ENCODE measurements around the gene SYT14. TPM values are rescaled to one million over a fixed set of nuclear protein-coding genes. Genes with fewer than 3 reads are reported as not detected.
A peak's percentile ranks its signal among the peaks of the same experiment; 100 is the strongest.
"Not testable (repeated sequence)": the region's sequence is repeated elsewhere in the genome, so short reads cannot be mapped to it uniquely, and the experiment has no call there.

Gene SYT14
- total RNA-seq, result not detected

GRCh38 chr1:209937996-209938959, at the start of gene SYT14:
Gene SYT14, plus strand, starts transcription at chr1:209938217. Its CDS starts 48 bp downstream, at chr1:209938265.
- peak in 2 of 3 donors; percentile 2 to 8 for DNase-seq (ENCODE audit: low read depth in 2 of 3, low spot score in 2 of 3)

- DNase-seq (ENCODE audit: low read depth in 2 of 3, low spot score in 2 of 3), result not testable (repeated sequence)
These were observed 49.5 kb upstream of the SYT14 start for GRCh38 chr1:209888291-209889076.

GRCh38 chr1:209889077-209889418, 49.0 kb upstream of the SYT14 start:
- DNase-seq (ENCODE audit: low read depth in 2 of 3, low spot score in 2 of 3), result no peak

- DNase-seq (ENCODE audit: low read depth in 2 of 3, low spot score in 2 of 3), result no peak
These were observed 47.2 kb upstream of the SYT14 start for GRCh38 chr1:209890641-209891330.

DNA sequence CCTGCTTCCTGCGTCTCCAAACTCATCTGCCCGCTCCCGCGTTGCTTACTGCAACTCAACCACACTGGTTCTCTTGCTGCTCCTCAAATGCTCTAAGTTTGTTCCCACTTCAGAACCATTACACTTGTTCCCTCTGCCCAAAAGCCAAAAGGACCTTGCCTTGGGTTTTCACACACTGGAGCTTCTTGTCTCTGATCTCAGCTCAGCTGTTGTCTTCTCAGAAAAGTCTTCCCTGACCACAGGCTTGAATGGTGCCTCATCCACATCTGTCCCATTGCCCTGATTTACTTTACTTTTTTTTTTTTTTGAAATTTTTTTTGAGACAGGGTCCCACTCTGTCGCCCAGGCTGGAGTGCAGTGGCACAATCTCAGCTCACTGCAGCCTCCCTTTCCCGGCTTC, 44.3 kb upstream of the SYT14 start:
- DNase-seq (ENCODE audit: low read depth in 2 of 3, low spot score in 2 of 3), result no peak

DNA sequence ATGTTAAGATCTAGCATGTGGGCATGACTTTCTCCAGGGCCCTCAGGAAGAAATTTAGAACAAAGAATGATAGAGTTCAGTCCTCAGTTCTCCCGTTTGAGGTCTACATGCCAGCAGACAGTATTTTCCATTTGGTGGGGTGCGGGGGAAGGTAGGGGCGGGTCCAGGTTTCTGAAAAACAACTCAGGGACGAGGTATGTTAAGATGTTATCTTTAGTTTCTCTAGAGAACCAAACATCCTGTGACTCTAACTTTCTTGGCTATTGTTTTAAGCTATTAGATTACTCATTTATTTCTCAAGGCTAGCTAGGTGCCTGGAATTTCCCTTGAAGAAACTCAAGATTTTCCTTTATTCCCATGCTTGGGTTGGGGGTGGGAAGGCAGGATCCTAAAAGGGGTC, 42.3 kb upstream of the SYT14 start:
- DNase-seq (ENCODE audit: low read depth in 2 of 3, low spot score in 2 of 3), result no peak

- no peak for DNase-seq (ENCODE audit: low read depth in 2 of 3, low spot score in 2 of 3)
These were observed 41.7 kb upstream of the SYT14 start for GRCh38 chr1:209896346-209896745.

DNA sequence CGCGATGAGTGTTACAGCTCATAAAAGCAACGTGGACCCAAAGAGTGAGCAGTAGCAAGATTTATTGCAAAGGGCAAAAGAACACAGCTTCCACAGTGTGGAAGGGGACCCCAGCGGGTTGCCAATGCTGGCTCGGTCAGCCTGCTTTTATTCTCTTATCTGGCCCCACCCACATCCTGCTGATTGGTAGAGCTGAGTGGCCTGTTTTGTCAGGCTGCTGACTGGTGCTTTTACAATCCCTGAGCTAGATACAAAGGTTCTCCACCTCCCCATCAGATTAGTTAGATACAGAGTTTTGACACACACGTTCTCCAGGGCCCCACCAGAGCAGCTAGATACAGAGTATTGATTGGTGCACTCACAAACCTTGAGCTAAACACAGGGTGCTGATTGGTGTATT, 39.7 kb upstream of the SYT14 start:
- not testable (repeated sequence) for DNase-seq (ENCODE audit: low read depth in 2 of 3, low spot score in 2 of 3)

DNA sequence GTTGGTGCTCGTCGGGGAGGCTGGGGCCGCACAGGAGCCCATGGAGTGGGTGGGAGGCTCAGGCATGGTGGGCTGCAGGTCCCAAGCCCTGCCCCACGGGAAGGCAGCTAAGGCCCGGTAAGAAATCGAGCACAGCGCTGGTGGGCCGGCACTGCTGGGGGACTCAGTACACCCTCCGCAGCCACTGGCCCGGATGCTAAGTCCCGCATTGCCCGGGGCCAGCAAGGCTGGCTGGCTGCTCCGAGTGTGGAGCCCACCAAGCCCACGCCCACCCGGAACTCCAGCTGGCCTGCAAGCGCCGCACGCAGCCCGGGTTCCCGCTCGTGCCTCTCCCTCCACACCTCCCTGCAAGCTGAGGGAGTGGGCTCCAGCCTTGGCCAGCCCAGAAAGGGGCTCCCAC, 39.2 kb upstream of the SYT14 start:
- not testable (repeated sequence) for DNase-seq (ENCODE audit: low read depth in 2 of 3, low spot score in 2 of 3)

DNA sequence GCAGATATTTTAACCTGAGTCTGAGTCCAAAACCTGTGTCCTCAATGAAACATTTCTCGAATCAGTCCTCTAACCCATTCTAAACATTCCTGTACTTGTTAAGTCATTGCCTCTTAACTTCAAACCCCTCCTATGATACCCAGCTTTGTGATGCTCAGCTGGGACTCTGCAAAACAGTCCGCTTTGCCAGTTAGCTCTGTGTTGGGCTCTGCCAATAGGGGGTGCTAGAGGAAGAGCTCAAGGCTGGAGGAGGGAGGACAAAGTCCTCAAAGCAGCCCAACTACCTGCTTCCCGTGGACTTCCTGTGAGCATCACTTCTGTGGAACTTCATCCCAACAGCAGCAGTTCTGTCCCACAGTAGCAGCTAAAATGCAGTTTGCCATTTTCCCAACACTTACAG, 38.1 kb upstream of the SYT14 start:
- peak in 2 of 3 donors; percentile 3 for DNase-seq (ENCODE audit: low read depth in 2 of 3, low spot score in 2 of 3)

GRCh38 chr1:209900734-209901133, 37.3 kb upstream of the SYT14 start:
- no peak for DNase-seq (ENCODE audit: low read depth in 2 of 3, low spot score in 2 of 3)

- DNase-seq (ENCODE audit: low read depth in 2 of 3, low spot score in 2 of 3), result no peak
These were observed 36.8 kb upstream of the SYT14 start for GRCh38 chr1:209901211-209901610.

GRCh38 chr1:209904774-209905173, 33.2 kb upstream of the SYT14 start:
- DNase-seq (ENCODE audit: low read depth in 2 of 3, low spot score in 2 of 3), result not testable (repeated sequence)

GRCh38 chr1:209911746-209912145, 26.3 kb upstream of the SYT14 start:
- DNase-seq (ENCODE audit: low read depth in 2 of 3, low spot score in 2 of 3), result no peak

- no peak for DNase-seq (ENCODE audit: low read depth in 2 of 3, low spot score in 2 of 3)
These were observed 25.7 kb upstream of the SYT14 start for GRCh38 chr1:209912306-209912705.

GRCh38 chr1:209919637-209920036, 18.4 kb upstream of the SYT14 start:
- not testable (repeated sequence) for DNase-seq (ENCODE audit: low read depth in 2 of 3, low spot score in 2 of 3)

DNA sequence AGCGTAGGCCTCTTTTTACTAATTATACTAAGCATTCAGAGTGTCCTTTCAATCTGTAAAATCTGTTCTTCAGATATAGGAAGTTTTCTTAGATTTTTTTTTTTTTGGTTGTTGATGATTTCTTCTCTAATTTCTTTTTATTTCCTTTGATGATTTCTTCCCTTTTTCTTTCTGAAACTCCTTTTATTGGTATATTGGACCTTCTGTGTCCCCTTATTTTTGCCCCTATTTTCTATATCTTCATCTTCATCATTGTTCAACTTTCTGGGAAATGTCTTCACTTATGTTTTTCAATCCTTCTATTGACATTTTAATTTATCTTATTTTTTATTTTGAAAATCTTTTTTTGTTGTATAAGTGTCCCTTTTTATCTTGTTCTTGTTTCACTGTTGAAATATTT, 17.2 kb upstream of the SYT14 start:
- no peak for DNase-seq (ENCODE audit: low read depth in 2 of 3, low spot score in 2 of 3)

DNA sequence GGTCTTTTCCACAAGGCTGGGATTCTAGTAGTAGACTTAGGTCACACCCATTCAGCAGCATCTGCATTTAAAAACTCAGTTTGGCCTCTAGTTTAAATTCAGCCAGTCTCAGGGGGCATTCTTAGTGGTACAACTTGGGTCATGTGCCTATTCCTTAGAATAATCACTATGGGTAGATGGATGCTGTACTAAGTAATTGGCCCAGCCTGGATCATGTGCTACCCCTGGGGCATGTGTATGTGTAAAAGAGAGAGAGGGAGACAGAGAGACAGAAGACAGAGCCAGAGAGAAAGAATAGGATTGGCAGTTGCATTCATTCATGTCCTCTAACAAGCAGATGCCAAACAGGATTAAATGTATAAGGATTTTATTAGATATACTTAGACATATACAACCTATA, 13.6 kb upstream of the SYT14 start:
- no peak for DNase-seq (ENCODE audit: low read depth in 2 of 3, low spot score in 2 of 3)

DNA sequence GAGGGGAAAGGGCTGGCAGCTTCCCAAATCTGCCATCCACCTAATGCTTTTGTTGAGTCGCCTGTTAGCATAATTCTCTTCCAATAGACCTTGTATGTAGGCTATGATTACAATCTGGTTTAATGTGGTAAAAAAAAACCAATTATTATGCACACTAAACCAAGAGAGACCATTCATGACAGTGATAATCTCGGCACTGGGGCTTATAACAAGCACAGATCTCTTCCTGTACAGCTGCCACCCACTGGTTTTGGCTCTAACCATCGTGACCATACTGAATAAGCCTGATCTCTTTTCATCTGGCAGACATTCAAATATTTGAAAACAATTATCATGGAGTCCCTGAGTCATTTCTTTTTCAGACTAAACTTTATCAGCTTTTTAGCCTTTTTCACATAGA, 12.0 kb upstream of the SYT14 start:
- peak in 2 of 3 donors; percentile 29 to 62 for DNase-seq (ENCODE audit: low read depth in 2 of 3, low spot score in 2 of 3)

- no peak for DNase-seq (ENCODE audit: low read depth in 2 of 3, low spot score in 2 of 3)
These were observed 10.6 kb upstream of the SYT14 start for GRCh38 chr1:209927466-209927865.

DNA sequence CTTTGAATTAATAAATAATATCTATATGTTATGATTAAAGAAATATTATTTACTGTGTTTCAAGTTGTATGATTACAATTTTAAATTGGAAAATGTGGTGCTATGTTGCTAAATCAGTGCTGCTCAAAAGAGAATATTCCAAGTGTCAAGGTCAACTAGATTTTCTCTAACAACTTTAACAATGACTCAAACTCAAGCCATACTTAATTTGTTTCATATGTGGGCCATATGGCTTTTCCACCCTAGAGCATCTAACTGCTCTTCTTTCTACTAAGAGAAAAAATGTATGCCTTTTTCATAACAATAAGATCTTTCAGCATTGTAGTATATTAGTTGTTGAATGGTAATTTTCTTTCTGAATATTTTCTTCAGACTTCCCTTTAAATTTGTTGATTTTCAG, 8.3 kb upstream of the SYT14 start:
- no peak for DNase-seq (ENCODE audit: low read depth in 2 of 3, low spot score in 2 of 3)

All from hematopoietic multipotent progenitor cell (in vitro differentiated cells).